Endothelial cell of umbilical vein (primary cell): ENCODE results near the gene HTR3E.

Source experiments
- CTCF ChIP-seq, 2 donors: IDR thresholded peaks; 1 replicate in 1 of 2; 2 replicates in 1 of 2; pipeline ENCODE4 v1.5.1; 2011; ENCODE audit warnings: low read length in 2 of 2, mild to moderate bottlenecking in 2 of 2, moderate library complexity in 2 of 2, control low read depth in 1 of 2, inconsistent platforms in 1 of 2, low read depth in 1 of 2; ENCODE audit not compliant: insufficient read depth in 1 of 2; ENCODE audit errors: extremely low read depth in 1 of 2
- EZH2 ChIP-seq: IDR thresholded peaks from 2 replicates; pipeline ENCODE4 v1.6.1; 2012; ENCODE audit warnings: borderline replicate concordance, low read depth, mild to moderate bottlenecking, moderate library complexity, low read length, inconsistent platforms; ENCODE audit not compliant: severe bottlenecking
- GATA2 ChIP-seq: IDR thresholded peaks from 2 replicates; pipeline ENCODE4 v1.7.0; 2011; ENCODE audit warnings: low read depth, mild to moderate bottlenecking, moderate library complexity, mixed read lengths, low read length; ENCODE audit not compliant: insufficient read length, insufficient read depth
- JUN ChIP-seq: IDR thresholded peaks from 2 replicates; pipeline ENCODE4 v1.6.1; 2011; ENCODE audit warnings: borderline replicate concordance, low read depth; ENCODE audit not compliant: insufficient read length, insufficient read depth
- MAX ChIP-seq: IDR thresholded peaks from 2 replicates; pipeline ENCODE4 v1.6.1; 2011; ENCODE audit not compliant: insufficient read depth, insufficient read length
- MYC ChIP-seq: IDR thresholded peaks from one replicate; pipeline ENCODE4 v1.6.1; 2011; ENCODE audit warnings: mild to moderate bottlenecking, low read depth, low read length
- POLR2AphosphoS5 ChIP-seq: IDR thresholded peaks from 2 replicates; pipeline ENCODE4 v1.6.1; 2012; ENCODE audit warnings: low read depth, mild to moderate bottlenecking, control low read depth, low read length, moderate library complexity; ENCODE audit not compliant: insufficient read depth

- TF ChIP-seq CTCF (IDR thresholded peaks at IDR 0.05; ENCODE audit: extremely low read depth in 1 of 2, insufficient read depth in 1 of 2, low read depth in 1 of 2, low read length in 2 of 2) = no peak
- no peak for TF ChIP-seq EZH2
- no peak for TF ChIP-seq JUN
- TF ChIP-seq MYC = no peak
- no peak for TF ChIP-seq POLR2AphosphoS5
- no peak for TF ChIP-seq GATA2
- TF ChIP-seq MAX = no peak
These were observed 21.0 kb upstream of the HTR3E start for GRCh38 chr3:184075901-184076300.
